ENCODE results near the gene PLGRKT.
"Not testable (repeated sequence)": the region's sequence is repeated elsewhere in the genome, so short reads cannot be mapped to it uniquely, and the experiment has no call there.

PLGRKT gene, protein sequence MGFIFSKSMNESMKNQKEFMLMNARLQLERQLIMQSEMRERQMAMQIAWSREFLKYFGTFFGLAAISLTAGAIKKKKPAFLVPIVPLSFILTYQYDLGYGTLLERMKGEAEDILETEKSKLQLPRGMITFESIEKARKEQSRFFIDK

DNA sequence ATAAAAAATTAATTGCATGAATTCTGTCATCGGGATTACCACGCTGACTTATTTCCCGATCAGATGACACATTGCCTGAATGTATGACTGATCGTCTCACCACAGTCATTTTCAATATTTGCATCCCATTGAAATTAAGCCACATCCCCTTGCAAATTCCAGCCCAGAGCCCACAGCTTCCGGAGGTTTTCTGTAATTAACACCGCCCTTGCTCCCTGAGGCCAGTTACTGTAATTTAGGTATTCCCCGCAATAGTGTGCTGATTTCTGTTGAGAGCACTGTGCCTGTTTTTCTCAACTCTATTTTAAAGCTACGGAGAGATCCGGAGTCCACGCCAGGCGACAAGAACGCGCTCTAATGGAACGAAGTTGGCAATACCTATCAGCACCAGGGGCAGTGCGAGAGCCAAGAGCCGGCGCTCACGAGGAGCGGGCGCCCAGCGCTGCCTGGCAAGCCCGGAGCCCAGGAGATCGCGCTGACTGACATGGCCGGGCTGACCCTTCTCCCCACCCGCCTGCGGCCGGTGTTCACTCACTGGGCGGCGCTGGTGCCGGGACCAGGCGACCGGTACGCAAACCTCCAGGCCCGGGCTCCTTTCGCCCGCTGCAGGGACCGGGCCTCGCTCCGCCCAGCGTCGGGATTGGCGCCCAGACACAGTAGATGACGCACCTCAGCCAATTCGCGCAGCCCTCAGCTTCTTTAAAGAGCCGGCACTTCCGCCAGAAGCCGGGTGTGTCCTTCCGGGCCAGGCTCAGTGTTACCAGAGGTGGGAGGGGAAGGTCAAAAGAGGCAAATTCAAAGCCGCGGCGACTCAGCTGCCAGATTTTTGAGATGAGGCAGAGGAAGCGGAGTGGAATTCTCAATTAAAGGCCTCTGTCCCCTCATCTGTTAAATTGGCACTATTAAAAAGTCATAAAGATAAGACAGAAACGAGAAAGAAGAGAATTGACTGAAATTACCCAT lies at the start of gene PLGRKT:
PLGRKT (minus strand) TSS at position 672 of the 963 bp plus-strand sequence. CDS start 5,948 bp downstream, outside the sequence.
- peak; percentile 91 for DNase-seq

DNA sequence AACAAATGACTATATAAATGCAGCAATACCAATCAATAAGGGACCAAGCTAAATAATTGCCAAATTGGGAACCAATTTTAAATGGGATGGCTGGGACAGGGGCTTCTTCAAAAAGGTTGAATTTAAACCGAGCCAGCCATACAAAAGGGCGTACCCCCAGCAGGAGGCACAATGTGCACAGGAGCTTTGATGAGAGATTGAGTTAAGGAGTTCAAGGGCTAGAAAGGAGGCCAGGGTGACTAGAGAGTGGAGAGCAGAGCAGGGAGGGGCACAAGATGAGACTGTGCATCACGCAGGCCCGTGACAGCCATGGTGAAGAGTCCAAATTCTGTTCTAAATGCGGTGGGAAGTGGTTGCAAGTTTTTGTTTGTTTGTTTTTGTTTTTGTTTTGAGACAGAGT lies 49.3 kb upstream of the PLGRKT start:
- DNase-seq: no peak

DNA sequence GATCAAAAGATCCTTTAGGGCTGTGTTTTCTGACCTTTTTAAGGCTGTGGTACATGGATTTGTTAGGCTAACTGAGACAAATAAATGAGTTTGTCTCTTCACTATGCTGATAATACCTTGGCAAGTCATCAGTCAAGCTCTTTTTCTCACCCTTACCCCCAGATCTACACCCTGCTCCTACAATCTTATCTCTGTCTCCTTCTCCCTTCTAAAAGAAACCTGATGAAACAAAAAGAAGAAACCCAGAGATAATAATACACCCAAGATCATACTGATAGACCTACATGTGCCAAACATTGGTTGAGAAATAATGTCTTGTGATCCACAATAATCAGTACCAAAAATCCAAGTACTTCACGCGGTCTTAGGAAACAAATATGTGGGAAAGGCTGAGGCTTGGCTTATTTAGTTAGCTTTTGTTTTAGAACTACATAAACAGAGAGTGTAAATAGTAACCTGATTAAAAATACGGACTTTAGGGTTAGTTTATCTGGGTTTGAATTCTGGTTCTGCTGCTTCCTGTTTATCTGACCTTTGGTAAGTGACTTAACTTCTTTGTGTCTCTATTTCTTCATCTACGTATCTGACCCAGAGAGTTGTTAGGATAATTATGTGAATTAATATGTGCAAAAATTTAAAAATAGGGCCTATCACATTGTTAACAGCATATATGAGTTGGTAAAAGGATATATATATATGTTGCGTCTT lies 47.8 kb upstream of the PLGRKT start:
- no peak for DNase-seq

DNA sequence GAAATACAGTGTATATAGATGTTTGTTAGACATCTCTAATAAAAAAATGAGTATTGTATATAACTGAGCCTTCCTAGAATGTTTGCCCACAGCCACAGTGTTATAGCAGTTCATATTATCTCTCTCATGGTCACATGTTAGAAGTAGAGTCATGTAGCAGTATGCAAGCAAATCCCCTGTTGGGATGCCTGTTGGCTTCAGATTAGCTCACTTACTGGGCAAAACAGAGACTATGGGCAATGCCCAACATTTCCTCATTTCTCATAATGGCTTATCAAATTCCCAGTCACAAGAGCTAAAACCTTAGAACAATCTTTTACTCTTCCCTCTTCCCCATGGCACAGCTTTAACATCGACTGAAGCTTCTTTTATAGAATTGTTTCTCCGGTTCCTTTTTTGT lies 45.6 kb upstream of the PLGRKT start:
- no peak for DNase-seq

DNA sequence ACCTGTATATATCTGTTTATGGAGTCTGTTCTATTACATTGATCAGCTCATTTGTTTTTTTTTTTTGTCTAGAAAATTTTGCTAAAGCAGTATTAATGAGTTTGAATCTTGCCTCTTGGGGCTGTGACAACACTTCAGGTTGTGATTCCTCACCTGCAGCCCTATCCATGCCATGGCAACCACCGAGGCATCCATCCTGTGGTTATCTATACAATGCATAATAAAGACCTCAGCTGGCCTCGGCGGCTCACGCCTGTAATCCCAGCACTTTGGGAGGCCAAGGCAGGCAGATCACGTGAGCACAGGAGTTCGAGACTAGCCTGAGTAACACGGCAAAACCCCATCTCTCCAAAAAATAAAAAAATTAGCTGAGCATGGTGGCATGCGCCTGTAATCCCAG lies 44.5 kb upstream of the PLGRKT start:
- no peak for DNase-seq

DNA sequence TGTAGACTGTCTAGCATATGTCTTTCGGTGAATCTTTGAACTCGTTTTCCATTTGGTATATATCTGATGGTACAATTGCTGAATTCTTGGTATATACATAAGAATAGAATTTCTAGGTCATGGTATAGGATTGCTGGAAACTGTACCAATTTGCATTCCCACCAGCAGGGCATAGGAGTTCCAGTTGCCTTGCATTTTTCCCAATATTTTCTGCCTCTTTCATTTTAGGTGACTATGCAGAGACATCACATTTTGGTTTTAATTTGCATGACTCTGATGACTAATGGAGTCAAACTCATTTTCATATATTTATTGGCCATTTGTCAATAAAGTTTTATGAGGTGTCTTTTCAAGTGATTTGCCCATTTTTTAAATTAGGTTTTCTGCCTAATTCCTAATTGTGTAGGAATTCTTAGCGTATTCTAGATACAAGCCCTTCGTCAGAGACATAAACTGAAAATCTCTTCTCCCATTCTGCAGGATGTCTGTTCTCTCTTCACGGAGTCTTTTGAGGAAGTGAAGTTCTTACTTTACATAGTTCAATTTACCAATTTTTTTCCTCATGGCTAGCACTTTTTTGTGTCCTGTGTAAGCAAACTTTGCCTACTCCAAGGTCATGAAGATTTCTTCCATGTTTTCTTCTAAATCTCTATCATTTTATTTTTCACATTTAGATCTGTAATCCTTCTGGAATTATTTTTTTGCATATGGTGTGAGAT lies 43.8 kb upstream of the PLGRKT start:
- DNase-seq: no peak

DNA sequence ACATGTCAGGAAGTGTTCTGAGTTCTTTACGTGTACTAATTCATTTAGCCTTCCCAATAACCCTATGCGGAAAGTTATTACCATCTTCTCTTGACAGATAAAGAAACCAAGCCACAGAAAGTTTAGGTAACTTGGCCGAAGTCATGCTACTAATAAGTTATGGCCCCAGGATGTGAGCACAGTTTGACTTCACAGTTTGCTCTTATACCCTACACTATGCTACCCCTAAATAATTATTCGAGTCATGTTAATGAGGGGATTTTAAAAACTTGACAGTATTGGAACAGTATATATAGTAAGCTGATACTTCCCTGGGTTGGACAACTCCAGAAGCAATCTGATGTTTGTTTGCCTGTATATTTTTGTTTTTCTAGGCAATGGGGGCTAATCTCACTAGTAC lies 43.2 kb upstream of the PLGRKT start:
- DNase-seq: no peak

DNA sequence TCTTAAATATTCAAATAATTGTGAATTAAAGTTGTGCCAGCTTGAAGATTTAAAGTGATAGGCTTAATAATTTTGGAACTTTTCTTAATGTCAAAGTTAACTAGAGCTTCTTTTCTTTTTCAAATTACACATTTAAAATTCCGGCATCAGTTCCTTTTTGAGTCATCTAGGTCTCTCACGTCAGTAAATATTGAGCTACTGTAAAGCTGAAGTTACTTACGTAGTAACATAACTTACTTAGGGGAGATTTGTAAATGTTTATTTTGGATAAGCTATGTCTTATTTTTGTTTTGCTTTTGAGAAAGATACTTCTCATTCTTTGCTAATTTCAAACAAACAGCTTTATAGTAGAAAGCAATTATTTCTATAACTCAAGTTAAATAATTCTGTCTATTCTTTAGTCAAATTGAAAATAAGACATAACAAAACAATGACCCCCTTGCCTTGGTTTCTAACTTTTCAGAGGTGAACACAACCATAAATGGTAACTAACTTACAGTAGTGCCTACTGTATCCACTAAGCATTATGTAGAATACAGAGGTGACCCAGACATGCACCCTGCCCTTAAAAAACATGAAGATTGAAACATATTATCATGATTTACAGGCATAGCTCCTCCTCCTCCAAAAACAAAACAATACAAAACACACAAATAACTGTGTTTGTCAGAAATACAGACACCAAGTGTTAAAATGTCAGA lies 42.4 kb upstream of the PLGRKT start:
- no peak for DNase-seq

DNA sequence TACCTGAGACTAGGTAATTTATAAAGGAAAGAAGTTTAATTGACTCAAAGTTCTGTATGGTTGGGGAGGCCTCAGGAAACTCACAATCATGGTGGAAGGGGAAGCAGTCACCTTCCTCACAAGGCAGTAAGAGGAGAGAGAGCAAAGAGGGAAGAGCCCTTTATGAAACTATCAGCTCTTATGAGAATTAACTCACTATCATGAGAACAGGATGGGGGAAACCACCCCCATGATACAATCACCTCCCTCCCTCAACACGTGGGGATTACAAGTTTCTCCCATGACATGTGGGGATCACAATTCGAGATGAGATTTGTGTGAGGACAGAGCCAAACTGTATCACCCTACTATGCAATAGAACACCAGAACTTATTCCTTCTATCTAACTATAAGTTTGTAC lies 40.5 kb upstream of the PLGRKT start:
- no peak for DNase-seq

DNA sequence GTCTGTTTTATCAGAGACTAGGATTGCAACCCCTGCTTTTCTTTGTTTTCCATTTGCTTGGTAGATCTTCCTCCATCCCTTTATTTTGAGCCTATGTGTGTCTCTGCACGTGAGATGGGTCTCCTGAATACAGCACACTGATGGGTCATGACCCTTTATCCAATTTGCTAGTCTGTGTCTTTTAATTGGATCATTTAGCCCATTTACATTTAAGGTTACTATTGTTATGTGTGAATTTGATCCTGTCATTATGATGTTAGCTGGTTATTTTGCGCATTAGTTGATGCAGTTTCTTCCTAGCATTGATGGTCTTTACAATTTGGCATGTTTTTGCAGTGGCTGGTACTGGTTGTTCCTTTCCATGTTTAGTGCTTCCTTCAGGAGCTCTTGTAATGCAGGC lies 37.9 kb upstream of the PLGRKT start:
- DNase-seq: not testable (repeated sequence)

DNA sequence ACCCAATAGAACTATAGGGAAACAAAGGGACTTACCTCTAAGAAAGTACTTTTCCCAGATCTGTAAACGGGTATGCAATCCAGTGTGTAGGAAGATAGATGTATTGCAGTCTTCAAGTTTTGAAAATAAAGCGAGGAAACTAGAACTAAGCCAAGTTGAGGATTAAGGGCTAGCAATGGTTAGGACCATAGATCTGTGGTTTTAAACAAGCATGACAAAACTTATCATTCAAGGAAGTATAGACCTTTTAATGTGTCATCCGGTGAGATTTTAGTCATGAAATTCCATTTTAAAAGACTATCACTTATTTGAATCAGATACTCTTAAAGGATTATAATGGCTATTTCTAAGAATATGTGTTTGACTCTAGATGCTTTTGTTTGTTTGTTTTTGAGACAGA lies 33.1 kb upstream of the PLGRKT start:
- DNase-seq: no peak

DNA sequence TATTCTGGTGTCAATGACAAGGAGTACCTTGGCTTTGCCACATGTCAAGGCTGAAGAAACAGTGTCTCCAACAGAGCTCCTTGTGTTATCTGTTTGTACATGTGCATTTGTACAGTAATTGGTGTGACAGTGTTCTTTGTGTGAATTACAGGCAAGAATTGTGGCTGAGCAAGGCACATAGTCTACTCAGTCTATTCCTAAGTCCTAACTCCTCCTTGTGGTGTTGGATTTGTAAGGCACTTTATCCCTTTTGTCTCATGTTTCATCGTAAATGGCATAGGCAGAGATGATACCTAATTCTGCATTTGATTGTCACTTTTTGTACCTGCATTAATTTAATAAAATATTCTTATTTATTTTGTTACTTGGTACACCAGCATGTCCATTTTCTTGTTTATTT lies 32.4 kb upstream of the PLGRKT start:
- DNase-seq: no peak

DNA sequence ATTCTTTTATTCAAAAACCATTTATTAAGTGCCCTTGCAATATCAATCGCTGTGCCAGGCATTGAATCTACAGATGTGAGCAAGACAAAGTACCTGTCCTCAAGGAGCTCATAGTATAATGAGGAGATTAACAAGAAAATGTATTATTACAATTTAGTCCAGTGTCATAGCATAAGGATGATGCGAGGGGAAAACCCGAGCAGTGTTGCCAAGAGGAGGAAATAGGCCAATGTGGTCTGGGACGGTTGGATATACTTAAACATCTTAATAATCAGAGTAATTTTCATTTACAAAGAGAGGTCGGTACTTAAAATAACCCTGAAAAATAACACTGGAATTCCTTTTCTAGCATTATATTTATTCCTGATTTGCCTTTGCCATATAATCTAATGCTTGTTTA lies 31.1 kb upstream of the PLGRKT start:
- DNase-seq: no peak

DNA sequence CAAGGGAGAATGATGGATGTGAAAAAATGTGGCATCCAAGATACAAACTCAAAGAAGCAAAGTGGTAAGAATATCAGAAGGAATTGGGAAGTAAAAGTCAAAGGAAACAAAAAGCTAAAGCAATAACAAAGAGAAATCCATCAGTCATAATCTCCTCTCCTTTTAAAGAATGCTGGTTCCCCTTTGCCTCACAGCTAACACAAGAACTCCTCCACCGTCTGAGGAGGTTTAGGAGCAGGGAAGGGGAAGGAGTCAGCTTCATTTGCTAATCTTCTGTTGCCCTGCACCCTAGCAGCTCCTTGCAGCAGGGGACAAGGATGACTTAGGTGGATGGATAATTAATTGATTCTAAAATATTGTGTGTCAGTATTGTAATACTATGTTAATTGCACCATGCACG lies 29.0 kb upstream of the PLGRKT start:
- no peak for DNase-seq

DNA sequence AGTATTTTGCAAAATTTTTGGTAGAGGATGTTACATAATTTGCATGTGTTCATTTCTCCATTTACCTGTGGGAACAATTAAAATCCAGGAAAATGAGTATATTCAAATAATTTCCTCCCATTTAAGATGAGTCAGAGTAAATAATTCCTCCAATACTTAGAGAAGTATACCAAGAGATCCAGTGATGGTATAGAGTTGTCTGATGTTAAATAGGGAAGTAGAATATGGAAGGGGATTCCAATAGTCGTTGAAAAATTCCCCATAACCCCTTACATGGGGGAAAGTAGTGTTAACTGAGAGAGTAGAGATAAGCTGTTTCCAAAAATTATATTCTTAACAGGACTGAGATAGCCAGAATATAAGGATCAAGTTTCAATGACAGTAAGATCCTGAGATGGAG lies 28.3 kb upstream of the PLGRKT start:
- DNase-seq: no peak

DNA sequence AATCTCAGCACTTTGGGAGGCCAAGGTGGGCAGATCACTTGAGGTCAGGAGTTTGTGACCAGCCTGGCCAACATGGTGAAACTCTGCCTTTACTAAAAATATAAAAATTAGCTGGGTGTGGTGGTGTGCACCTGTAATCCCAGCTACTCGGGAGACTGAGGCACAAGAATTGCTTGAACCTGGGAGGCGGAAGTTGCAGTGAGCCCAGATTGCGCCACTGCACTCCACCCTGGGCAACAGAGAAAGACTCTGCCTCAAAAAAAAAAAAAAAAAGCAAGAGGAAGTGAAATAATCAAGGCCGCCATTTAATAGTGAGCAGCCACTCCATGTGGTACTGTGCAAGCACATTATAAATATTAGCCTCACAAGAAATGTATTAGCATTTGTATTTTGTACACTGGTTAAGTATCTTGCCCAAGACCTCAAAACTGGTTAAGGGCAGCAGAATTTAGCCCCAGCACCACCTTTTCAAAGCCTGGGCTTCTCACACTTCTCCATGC lies 27.2 kb upstream of the PLGRKT start:
- DNase-seq: not testable (repeated sequence)

DNA sequence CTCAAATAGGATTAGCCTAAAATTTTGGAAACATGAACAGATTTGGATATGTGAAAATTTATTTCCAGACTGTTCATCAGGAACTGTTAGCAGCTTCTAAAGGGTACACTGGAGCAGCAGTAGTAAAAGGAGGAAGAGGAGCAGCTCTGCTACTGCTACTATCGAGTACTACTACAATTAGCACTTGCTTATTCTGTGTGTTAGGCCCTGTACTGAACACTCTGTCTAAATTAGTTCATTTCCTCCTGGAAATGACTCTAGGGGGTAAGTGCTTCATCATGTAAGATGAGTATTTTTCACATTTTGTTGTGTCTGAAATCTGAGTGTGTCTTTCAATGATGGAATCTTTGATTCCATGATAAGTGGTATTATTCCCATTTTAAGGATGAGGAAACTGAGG lies 22.4 kb upstream of the PLGRKT start:
- no peak for DNase-seq

DNA sequence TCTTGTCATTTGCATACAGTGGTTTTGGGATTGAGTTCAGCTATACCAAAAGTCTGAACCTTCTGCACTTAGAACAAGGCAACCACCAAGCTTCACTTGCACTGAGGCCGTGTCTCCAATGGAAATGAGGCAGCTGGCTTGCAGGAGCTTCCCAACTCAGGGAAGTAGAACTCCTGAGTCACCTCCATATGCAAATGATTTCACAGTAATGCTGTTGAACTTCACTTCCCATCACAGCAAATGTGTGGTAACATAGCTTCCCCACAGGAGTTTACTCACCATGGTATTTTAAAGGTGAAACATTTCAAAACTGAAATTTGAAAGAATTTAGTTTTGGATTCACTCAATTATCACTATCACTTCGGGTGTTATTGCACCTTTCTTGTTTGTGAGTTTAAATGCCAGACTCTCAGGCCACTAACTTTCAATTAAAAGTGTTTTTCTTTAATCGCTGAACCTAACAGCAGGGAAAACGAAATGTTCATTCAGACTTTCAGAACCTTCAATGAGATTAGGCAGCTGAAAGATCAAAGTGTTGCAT lies 21.6 kb upstream of the PLGRKT start:
- no peak for DNase-seq

DNA sequence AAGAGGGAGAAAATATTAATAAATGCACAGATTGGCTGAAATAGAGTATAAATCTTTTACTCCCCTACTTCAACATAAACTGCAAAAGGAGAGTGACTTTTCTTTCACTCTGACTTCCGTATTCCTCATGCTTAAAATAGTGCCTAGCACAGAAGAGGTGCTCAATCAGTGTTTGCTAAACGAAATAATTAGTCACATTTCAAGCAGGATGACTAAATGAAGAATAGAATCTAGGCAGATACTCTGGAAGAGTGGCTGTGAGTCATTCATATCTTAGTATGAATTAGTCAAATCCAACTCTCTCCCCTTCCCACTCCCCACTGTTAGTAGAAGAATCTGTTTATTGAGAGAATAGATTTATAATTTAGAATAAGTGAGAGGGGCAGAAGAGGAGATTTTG lies 17.5 kb upstream of the PLGRKT start:
- DNase-seq: no peak

DNA sequence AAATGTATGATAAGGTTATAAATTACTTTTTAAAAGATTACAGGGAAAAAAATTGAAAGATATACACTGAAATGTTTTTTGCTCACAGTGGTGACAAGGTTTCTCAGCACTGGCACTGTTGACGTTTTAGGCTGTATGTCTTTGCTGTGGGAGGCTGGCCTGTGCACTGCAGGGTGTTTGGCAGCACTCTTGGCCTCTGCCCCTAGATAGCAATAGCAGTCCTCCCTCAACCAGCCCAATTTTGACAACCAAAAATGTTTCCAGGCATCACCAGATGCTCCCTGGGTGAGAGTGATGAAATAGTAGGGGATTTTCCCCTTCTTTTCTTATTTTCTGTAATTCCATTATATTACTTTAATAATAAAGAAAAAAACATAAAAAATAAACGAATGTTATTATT lies 15.9 kb upstream of the PLGRKT start:
- no peak for DNase-seq

DNA sequence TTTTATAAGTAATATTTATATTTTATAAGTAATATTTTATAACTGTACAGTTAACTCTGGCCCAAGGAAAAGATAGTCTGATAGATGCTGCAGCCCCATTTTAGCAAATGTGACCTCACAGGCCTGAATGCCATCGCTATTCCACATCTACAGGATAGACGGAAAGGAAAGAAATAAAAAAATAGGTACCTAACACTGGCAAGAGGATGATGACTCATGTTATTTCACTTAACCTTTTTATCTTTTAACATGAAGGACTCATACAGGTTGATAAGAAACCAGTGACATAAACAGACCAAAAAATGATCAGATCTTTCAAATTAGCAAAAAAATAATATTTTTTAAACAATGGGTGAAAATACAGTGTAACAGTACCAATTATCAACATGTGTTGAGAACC lies 15.3 kb upstream of the PLGRKT start:
- DNase-seq: no peak

DNA sequence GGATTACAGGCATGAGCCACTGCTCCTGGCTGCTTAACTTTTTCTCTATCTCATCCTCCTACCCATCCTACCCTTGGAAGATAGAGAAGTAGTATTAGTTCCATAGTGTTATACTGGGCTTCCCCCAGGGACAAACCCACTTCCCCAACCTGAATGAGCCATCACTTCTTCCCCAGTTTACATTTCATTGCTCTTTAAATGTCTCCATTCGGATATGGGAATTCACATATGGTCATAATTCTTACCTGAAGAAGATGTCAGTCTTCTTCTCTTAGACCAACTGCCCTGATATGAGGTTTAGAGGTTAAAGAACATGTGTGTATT lies 14.5 kb upstream of the PLGRKT start:
- DNase-seq: no peak
